ENCODE measurements around the gene RNF220.

DNA sequence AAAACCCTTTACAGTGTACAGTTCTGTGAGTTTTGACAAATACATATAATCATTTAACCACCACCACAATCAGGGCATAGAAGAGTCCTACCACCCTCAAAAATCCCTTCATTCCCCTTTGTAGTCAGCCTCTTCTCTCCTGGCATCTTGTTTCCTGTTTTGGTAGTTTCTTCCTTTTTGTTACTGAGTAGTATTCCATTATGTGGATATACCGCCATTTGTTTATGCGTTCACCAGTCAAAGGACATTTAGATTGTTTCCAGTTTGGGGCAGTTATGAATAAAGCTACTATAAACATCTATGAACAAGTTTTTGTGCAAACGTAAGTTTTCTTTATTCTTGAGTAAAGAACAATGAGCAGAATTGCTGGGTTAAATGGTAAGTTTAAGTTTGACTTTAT is 49.6 kb downstream of the RNF220 start:
- TF ChIP-seq, protein P1, sequence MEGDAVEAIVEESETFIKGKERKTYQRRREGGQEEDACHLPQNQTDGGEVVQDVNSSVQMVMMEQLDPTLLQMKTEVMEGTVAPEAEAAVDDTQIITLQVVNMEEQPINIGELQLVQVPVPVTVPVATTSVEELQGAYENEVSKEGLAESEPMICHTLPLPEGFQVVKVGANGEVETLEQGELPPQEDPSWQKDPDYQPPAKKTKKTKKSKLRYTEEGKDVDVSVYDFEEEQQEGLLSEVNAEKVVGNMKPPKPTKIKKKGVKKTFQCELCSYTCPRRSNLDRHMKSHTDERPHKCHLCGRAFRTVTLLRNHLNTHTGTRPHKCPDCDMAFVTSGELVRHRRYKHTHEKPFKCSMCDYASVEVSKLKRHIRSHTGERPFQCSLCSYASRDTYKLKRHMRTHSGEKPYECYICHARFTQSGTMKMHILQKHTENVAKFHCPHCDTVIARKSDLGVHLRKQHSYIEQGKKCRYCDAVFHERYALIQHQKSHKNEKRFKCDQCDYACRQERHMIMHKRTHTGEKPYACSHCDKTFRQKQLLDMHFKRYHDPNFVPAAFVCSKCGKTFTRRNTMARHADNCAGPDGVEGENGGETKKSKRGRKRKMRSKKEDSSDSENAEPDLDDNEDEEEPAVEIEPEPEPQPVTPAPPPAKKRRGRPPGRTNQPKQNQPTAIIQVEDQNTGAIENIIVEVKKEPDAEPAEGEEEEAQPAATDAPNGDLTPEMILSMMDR (IDR thresholded peaks at IDR 0.05): no peak
- no peak for TF ChIP-seq POLR2A (IDR thresholded peaks at IDR 0.05)

Measured in heart left ventricle (tissue), 13 donors.